HEK293 (cell line): ENCODE data around the gene POLR1D.

Source experiments
- MEIS1 ChIP-seq: sonication (generic); formaldehyde crosslinking; IDR thresholded peaks from 2 replicates; pipeline ENCODE4 v1.8.1; 2022; ENCODE audit warnings: missing genetic modification reagents, mild to moderate bottlenecking, borderline replicate concordance
- ZBTB17 ChIP-seq: fragments of 450-650 bp; formaldehyde crosslinking; IDR thresholded peaks from 2 replicates; pipeline ENCODE4 v1.5.1; 2016; ENCODE audit warnings: missing biosample characterization, missing genetic modification characterization
- ZBTB8A ChIP-seq: fragments of 450-650 bp; formaldehyde crosslinking; IDR thresholded peaks from 2 replicates; pipeline ENCODE4 v1.5.1; 2016; ENCODE audit warnings: missing biosample characterization, missing genetic modification characterization
- ZNF121 ChIP-seq: fragments of 450-650 bp; formaldehyde crosslinking; IDR thresholded peaks from 2 replicates; pipeline ENCODE4 v1.5.1; 2016; ENCODE audit warnings: missing biosample characterization, missing genetic modification characterization
- ZNF169 ChIP-seq: fragments of 450-650 bp; formaldehyde crosslinking; IDR thresholded peaks from 2 replicates; pipeline ENCODE4 v1.5.1; 2016; ENCODE audit warnings: missing biosample characterization, missing genetic modification characterization
- ZNF274 ChIP-seq, 2 experiments: fragments of 200-500 bp in 1 of 2; fragments of 450-650 bp in 1 of 2; sonication (Bioruptor generic) in 1 of 2; formaldehyde crosslinking in 1 of 2; IDR thresholded peaks; 2 replicates each; pipeline versions ENCODE4 v1.5.1 to v1.6.1; 2014 to 2016; ENCODE audit warnings: borderline replicate concordance in 1 of 2, inconsistent platforms in 1 of 2, low read length in 1 of 2, missing biosample characterization in 1 of 2, missing genetic modification characterization in 1 of 2
- ZNF335 ChIP-seq: fragments of 450-650 bp; formaldehyde crosslinking; conservative IDR thresholded peaks from 2 replicates; pipeline ENCODE4 v1.5.1; 2016; ENCODE audit warnings: missing biosample characterization, missing genetic modification characterization
- TF ChIP-seq, protein P1 (sequence below): fragments of 450-650 bp; formaldehyde crosslinking; IDR thresholded peaks from 2 replicates; pipeline ENCODE4 v1.5.1; 2017; ENCODE audit warnings: missing biosample characterization, missing genetic modification characterization
- TF ChIP-seq, protein P2 (sequence below): fragments of 450-650 bp; formaldehyde crosslinking; IDR thresholded peaks from 2 replicates; pipeline ENCODE4 v1.5.1; 2016; ENCODE audit warnings: missing biosample characterization, missing genetic modification characterization
- TF ChIP-seq, protein P3 (sequence below): sonication (generic); formaldehyde crosslinking; IDR thresholded peaks from 2 replicates; pipeline ENCODE4 v1.8.1; 2022; ENCODE audit warnings: mild to moderate bottlenecking, moderate library complexity, missing genetic modification reagents

DNA sequence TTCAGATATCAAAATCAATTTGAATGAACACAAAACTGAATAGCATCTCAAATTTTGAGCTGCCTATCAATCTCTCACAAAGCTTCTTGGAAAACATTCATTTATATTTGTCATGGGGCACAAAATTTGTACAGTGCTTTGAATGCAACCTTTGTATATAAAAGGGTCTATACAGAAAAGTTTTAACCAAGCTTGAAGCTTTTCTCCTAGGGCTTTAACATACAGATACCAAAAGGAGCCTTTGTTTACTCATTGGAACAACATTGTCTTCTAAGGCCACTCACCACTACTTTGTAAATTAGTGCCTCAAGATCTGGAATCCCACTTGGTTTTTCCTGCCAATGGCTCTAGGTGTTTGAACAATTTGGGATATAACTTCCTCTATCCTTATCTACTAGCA lies 22.6 kb upstream of the POLR1D start:
- no peak for TF ChIP-seq ZNF169
- TF ChIP-seq, protein P1, sequence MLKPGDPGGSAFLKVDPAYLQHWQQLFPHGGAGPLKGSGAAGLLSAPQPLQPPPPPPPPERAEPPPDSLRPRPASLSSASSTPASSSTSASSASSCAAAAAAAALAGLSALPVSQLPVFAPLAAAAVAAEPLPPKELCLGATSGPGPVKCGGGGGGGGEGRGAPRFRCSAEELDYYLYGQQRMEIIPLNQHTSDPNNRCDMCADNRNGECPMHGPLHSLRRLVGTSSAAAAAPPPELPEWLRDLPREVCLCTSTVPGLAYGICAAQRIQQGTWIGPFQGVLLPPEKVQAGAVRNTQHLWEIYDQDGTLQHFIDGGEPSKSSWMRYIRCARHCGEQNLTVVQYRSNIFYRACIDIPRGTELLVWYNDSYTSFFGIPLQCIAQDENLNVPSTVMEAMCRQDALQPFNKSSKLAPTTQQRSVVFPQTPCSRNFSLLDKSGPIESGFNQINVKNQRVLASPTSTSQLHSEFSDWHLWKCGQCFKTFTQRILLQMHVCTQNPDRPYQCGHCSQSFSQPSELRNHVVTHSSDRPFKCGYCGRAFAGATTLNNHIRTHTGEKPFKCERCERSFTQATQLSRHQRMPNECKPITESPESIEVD (tag by site-specific recombination), result no peak
- no peak for TF ChIP-seq ZNF335
- TF ChIP-seq, protein P2, sequence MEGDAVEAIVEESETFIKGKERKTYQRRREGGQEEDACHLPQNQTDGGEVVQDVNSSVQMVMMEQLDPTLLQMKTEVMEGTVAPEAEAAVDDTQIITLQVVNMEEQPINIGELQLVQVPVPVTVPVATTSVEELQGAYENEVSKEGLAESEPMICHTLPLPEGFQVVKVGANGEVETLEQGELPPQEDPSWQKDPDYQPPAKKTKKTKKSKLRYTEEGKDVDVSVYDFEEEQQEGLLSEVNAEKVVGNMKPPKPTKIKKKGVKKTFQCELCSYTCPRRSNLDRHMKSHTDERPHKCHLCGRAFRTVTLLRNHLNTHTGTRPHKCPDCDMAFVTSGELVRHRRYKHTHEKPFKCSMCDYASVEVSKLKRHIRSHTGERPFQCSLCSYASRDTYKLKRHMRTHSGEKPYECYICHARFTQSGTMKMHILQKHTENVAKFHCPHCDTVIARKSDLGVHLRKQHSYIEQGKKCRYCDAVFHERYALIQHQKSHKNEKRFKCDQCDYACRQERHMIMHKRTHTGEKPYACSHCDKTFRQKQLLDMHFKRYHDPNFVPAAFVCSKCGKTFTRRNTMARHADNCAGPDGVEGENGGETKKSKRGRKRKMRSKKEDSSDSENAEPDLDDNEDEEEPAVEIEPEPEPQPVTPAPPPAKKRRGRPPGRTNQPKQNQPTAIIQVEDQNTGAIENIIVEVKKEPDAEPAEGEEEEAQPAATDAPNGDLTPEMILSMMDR (tag by site-specific recombination), result no peak
- TF ChIP-seq ZNF274 (IDR thresholded peaks at IDR 0.05; ENCODE audit: low read length), result no peak
- TF ChIP-seq ZNF274 (tag by site-specific recombination; IDR thresholded peaks at IDR 0.05; ENCODE audit: borderline replicate concordance), result no peak
- TF ChIP-seq, protein P3, sequence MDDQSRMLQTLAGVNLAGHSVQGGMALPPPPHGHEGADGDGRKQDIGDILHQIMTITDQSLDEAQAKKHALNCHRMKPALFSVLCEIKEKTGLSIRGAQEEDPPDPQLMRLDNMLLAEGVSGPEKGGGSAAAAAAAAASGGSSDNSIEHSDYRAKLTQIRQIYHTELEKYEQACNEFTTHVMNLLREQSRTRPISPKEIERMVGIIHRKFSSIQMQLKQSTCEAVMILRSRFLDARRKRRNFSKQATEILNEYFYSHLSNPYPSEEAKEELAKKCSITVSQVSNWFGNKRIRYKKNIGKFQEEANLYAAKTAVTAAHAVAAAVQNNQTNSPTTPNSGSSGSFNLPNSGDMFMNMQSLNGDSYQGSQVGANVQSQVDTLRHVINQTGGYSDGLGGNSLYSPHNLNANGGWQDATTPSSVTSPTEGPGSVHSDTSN (CRISPR knock-in tag), result no peak
- TF ChIP-seq ZBTB8A (tag by site-specific recombination), result no peak
- TF ChIP-seq ZBTB17 (tag by site-specific recombination), result no peak
- no peak for TF ChIP-seq MEIS1 (CRISPR knock-in tag)
- TF ChIP-seq ZNF121 (tag by site-specific recombination), result no peak
